ENCODE measurements around the gene TNFRSF11A.

Gene TNFRSF11A

GRCh38 chr18:62381373-62381772 lies 56.3 kb downstream of the TNFRSF11A start:
- DNase-seq (ENCODE audit: low read depth in 2 of 2), result no peak

GRCh38 chr18:62384068-62384467 lies 59.0 kb downstream of the TNFRSF11A start:
- DNase-seq (ENCODE audit: low read depth in 2 of 2), result no peak

- DNase-seq (ENCODE audit: low read depth in 2 of 2), result no peak
These were observed 59.5 kb downstream of the TNFRSF11A start for GRCh38 chr18:62384610-62385097.

GRCh38 chr18:62386091-62386490 lies 61.0 kb downstream of the TNFRSF11A start:
- DNase-seq (ENCODE audit: low read depth in 2 of 2), result no peak

- no peak for DNase-seq (ENCODE audit: low read depth in 2 of 2)
These were observed 61.5 kb downstream of the TNFRSF11A start for GRCh38 chr18:62386601-62387000.

GRCh38 chr18:62387257-62387656 lies 62.1 kb downstream of the TNFRSF11A start:
- no peak for DNase-seq (ENCODE audit: low read depth in 2 of 2)

GRCh38 chr18:62388855-62389760 lies 64.0 kb downstream of the TNFRSF11A start:
- no peak for DNase-seq (ENCODE audit: low read depth in 2 of 2)

GRCh38 chr18:62389761-62390481 lies 64.8 kb downstream of the TNFRSF11A start:
- no peak for DNase-seq (ENCODE audit: low read depth in 2 of 2)

- DNase-seq (ENCODE audit: low read depth in 2 of 2), result no peak
These were observed 69.1 kb downstream of the TNFRSF11A start for GRCh38 chr18:62394006-62394763.

- no peak for DNase-seq (ENCODE audit: low read depth in 2 of 2)
These were observed 71.3 kb downstream of the TNFRSF11A start for GRCh38 chr18:62396381-62396780.

- no peak for DNase-seq (ENCODE audit: low read depth in 2 of 2)
These were observed 71.9 kb downstream of the TNFRSF11A start for GRCh38 chr18:62396967-62397366.

- no peak for DNase-seq (ENCODE audit: low read depth in 2 of 2)
These were observed 73.2 kb downstream of the TNFRSF11A start for GRCh38 chr18:62398291-62398690.

- DNase-seq (ENCODE audit: low read depth in 2 of 2), result no peak
These were observed 74.2 kb downstream of the TNFRSF11A start for GRCh38 chr18:62399276-62399675.

- DNase-seq (ENCODE audit: low read depth in 2 of 2), result no peak
These were observed 74.7 kb downstream of the TNFRSF11A start for GRCh38 chr18:62399781-62400308.

- no peak for DNase-seq (ENCODE audit: low read depth in 2 of 2)
These were observed 75.8 kb downstream of the TNFRSF11A start for GRCh38 chr18:62400916-62401315.

GRCh38 chr18:62402342-62402948 lies 77.3 kb downstream of the TNFRSF11A start:
- DNase-seq (ENCODE audit: low read depth in 2 of 2), result no peak

GRCh38 chr18:62403120-62403519 lies 78.0 kb downstream of the TNFRSF11A start:
- DNase-seq (ENCODE audit: low read depth in 2 of 2), result no peak

- DNase-seq (ENCODE audit: low read depth in 2 of 2), result no peak
These were observed 79.8 kb downstream of the TNFRSF11A start for GRCh38 chr18:62404881-62405280.

GRCh38 chr18:62407660-62408059 lies 82.5 kb downstream of the TNFRSF11A start:
- DNase-seq (ENCODE audit: low read depth in 2 of 2), result no peak

- no peak for DNase-seq (ENCODE audit: low read depth in 2 of 2)
These were observed 84.7 kb downstream of the TNFRSF11A start for GRCh38 chr18:62409821-62410220.

GRCh38 chr18:62412231-62412979 lies 87.3 kb downstream of the TNFRSF11A start:
- no peak for DNase-seq (ENCODE audit: low read depth in 2 of 2)

All from stimulated activated CD4-positive, alpha-beta T cell treated with anti-CD3 and anti-CD28 coated beads, Interleukin-4, amount 100 ng/mL, for 48 hours (primary cell).